Activated CD8-positive, alpha-beta T cell treated with anti-CD3 and anti-CD28 coated beads for 36 hours (primary cell): ENCODE results near the gene ACSL5. TPM values are rescaled to one million over a fixed set of nuclear protein-coding genes. Genes with fewer than 3 reads are reported as not detected.

ENCODE experiments used
- ATAC-seq: fragments of 200-7000 bp; cut with Tn5 transposase; one replicate; pipeline ENCODE4 v1.10.0; 2021; ENCODE audit warnings: mild to moderate bottlenecking, moderate library complexity
- CTCF ChIA-PET: fragments of 350-600 bp; sonication (Branson Sonifier 250); formaldehyde crosslinking; loops from one replicate; lab custom pipeline; 2021; ENCODE audit warnings: antibody characterized with exemption; lab: Charles Lee
- POLR2A ChIA-PET: fragments of 350-600 bp; sonication (Branson Sonifier 250); formaldehyde crosslinking; loops from one replicate; lab custom pipeline; 2021; ENCODE audit warnings: antibody characterized with exemption; lab: Charles Lee
- DNase-seq: peaks from one replicate; pipeline ENCODE4 v3.0.0-alpha.2; 2020
- H3K27ac Mint-ChIP-seq: one replicate; pipeline ENCODE4 v1.8.0; 2021; ENCODE audit warnings: mild to moderate bottlenecking, mixed read lengths
- H3K27me3 Mint-ChIP-seq: one replicate; pipeline ENCODE4 v1.8.0; 2021; ENCODE audit warnings: mixed read lengths
- H3K36me3 Mint-ChIP-seq: one replicate; pipeline ENCODE4 v1.8.0; 2021; ENCODE audit warnings: low read depth, mixed read lengths
- H3K4me1 Mint-ChIP-seq: one replicate; pipeline ENCODE4 v1.8.0; 2021; ENCODE audit warnings: low read depth, mixed read lengths
- H3K4me3 Mint-ChIP-seq: one replicate; pipeline ENCODE4 v1.8.0; 2021; ENCODE audit warnings: mild to moderate bottlenecking, moderate library complexity, mixed read lengths
- H3K9me3 Mint-ChIP-seq: one replicate; pipeline ENCODE4 v1.8.0; 2021; ENCODE audit warnings: mixed read lengths
- CTCF ChIP-seq: fragments of 200-600 bp; IDR thresholded peaks from one replicate; pipeline ENCODE4 v1.8.0; 2022; ENCODE audit warnings: antibody characterized with exemption, mild to moderate bottlenecking
- intact Hi-C: fragments of 100-400 bp; cut with micrococcal nuclease; formaldehyde crosslinking; loops from one replicate; pipeline ENCODE4 v1.10.0; 2022
- total RNA-seq, 2 experiments: library from RNA; stranded (reverse); gene quantifications; one replicate each; pipeline ENCODE4 v1.2.3, GENCODE V29; 2021

ACSL5 gene
- total RNA-seq, 2 experiments from 2014 or later: 33.7 to 34.1 TPM

- peaks cover 8% of the 10 kb centered on the region for H3K4me1 Mint-ChIP-seq
- CTCF ChIA-PET: interaction anchor here (0.8 to 2.0 kb wide), 3 partner anchors 8 to 62 kb away, joined by 3 to 6 read pairs (median 3); no protein-coding TSS in a partner anchor
- ATAC-seq: no peak
- H3K27ac Mint-ChIP-seq: no peak overlapping the region
- intact Hi-C loops: no loop called here
- no peak for TF ChIP-seq CTCF
- no peak overlapping the region for H3K4me3 Mint-ChIP-seq
- POLR2A ChIA-PET: interaction anchor here (0.6 kb wide), 1 partner anchor 13 kb away, joined by 3 read pairs; no protein-coding TSS in a partner anchor
- peaks cover 57% of the 10 kb centered on the region for H3K36me3 Mint-ChIP-seq
- H3K27me3 Mint-ChIP-seq: no peaks in the 10 kb centered on the region
- DNase-seq: no peak
- peaks cover 1% of the 10 kb centered on the region for H3K9me3 Mint-ChIP-seq
Observed at GRCh38 chr10:112409755-112410154, 35.8 kb downstream of the ACSL5 start.

GRCh38 chr10:112412696-112413095, 38.8 kb downstream of the ACSL5 start:
- ATAC-seq (no peak), DNase-seq (no peak)
- Mint-ChIP-seq H3K4me1 (peaks cover 1% of the 10 kb centered on the region), H3K9me3 (no peaks in the 10 kb centered on the region), H3K27me3 (no peaks in the 10 kb centered on the region), H3K36me3 (peaks cover 52% of the 10 kb centered on the region), H3K27ac (no peak overlapping the region), H3K4me3 (no peak overlapping the region)
- CTCF ChIA-PET: no interaction called here
- POLR2A ChIA-PET: no interaction called here
- TF ChIP-seq CTCF: no peak
- intact Hi-C loops: no loop called here

- intact Hi-C loops: no loop called here
- Mint-ChIP-seq H3K4me1 (no peaks in the 10 kb centered on the region), H3K27ac (no peak overlapping the region), H3K27me3 (no peaks in the 10 kb centered on the region), H3K36me3 (peaks cover 39% of the 10 kb centered on the region), H3K9me3 (no peaks in the 10 kb centered on the region), H3K4me3 (no peak overlapping the region)
- CTCF ChIA-PET: interaction anchor here (1.3 to 1.8 kb wide), 3 partner anchors 13 to 50 kb away, joined by 3 to 5 read pairs (median 4); no protein-coding TSS in a partner anchor
- ATAC-seq: no peak
- no peak for TF ChIP-seq CTCF
- DNase-seq: no peak
- POLR2A ChIA-PET: no interaction called here
Observed at GRCh38 chr10:112421731-112422130, 47.8 kb downstream of the ACSL5 start.

GRCh38 chr10:112424651-112425050, 50.7 kb downstream of the ACSL5 start:
- POLR2A ChIA-PET: no interaction called here
- Mint-ChIP-seq H3K27ac (peak overlapping the region; percentile 48), H3K9me3 (no peaks in the 10 kb centered on the region), H3K36me3 (peaks cover 41% of the 10 kb centered on the region), H3K4me3 (no peak overlapping the region), H3K4me1 (no peaks in the 10 kb centered on the region), H3K27me3 (no peaks in the 10 kb centered on the region)
- no peak for DNase-seq
- no peak for ATAC-seq
- CTCF ChIA-PET: interaction anchor here (1.1 to 1.5 kb wide), 3 partner anchors 9 to 20 kb away, joined by 3 to 4 read pairs (median 3); no protein-coding TSS in a partner anchor
- TF ChIP-seq CTCF: no peak
- intact Hi-C loops: no loop called here

GRCh38 chr10:112426111-112426510, 52.2 kb downstream of the ACSL5 start:
- no peak for TF ChIP-seq CTCF
- H3K27ac Mint-ChIP-seq: peak overlapping the region; percentile 7
- H3K9me3 Mint-ChIP-seq: no peaks in the 10 kb centered on the region
- intact Hi-C loops: no loop called here
- H3K36me3 Mint-ChIP-seq: peaks cover 39% of the 10 kb centered on the region
- ATAC-seq: no peak
- no peaks in the 10 kb centered on the region for H3K27me3 Mint-ChIP-seq
- no peak overlapping the region for H3K4me3 Mint-ChIP-seq
- POLR2A ChIA-PET: interaction anchor here (1.6 kb wide), 1 partner anchor 18 kb away, joined by 4 read pairs; no protein-coding TSS in a partner anchor
- CTCF ChIA-PET: interaction anchor here (1.1 to 1.4 kb wide), 3 partner anchors 9 to 46 kb away, joined by 4 to 9 read pairs (median 5); no protein-coding TSS in a partner anchor
- no peaks in the 10 kb centered on the region for H3K4me1 Mint-ChIP-seq
- DNase-seq: no peak
